Kidney capillary endothelial cell (primary cell): ENCODE results near the gene ITIH4.

ENCODE experiments used
- DNase-seq: peaks from one replicate; pipeline ENCODE4 v3.0.0-alpha.2; 2018; ENCODE audit warnings: low spot score

The ITIH4 gene

DNA sequence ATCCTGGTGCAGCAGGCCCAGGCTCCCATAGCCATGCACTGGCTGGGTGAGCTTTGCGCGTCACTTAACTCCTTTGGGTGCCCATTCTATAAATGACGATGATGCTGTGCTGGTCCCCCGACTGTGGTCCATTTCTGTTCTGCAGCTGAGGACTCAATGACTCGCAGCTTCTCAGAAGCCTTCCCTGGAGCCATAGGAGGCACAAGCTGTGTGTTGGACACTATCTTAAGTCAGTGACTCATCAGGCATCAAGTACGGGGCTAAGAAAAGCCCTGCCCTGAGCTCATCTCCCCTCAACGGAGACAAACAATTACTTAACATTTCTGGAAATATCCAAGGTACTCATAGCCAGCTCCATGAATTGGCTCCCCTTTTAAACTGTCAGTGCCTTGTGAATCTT, 18.1 kb upstream of the ITIH4 start:
- DNase-seq, result peak; percentile 38

DNA sequence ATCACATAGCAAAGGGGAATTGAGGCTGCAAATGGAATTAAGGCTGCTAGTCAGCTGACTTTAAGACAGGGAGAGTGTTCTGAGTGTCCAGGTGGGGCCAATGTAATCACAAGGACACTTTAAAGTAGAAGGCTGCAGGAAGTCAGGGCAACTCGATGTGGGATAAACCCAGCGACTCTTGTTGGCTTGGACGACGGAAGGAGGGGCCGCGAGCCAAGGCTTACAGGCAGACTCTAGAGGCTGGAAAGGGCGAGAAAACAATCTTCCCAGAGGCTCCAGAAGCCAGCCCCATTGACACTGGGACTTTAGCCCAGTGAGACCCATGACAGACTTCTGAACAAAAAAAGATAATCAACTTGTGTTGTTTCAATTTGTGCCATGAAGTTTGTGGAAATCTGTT, 17.3 kb upstream of the ITIH4 start:
- DNase-seq, result no peak

- no peak for DNase-seq
Measured at GRCh38 chr3:52847241-52847640, 16.8 kb upstream of the ITIH4 start.

- DNase-seq, result no peak
Measured at GRCh38 chr3:52846432-52846965, 16.0 kb upstream of the ITIH4 start.

DNA sequence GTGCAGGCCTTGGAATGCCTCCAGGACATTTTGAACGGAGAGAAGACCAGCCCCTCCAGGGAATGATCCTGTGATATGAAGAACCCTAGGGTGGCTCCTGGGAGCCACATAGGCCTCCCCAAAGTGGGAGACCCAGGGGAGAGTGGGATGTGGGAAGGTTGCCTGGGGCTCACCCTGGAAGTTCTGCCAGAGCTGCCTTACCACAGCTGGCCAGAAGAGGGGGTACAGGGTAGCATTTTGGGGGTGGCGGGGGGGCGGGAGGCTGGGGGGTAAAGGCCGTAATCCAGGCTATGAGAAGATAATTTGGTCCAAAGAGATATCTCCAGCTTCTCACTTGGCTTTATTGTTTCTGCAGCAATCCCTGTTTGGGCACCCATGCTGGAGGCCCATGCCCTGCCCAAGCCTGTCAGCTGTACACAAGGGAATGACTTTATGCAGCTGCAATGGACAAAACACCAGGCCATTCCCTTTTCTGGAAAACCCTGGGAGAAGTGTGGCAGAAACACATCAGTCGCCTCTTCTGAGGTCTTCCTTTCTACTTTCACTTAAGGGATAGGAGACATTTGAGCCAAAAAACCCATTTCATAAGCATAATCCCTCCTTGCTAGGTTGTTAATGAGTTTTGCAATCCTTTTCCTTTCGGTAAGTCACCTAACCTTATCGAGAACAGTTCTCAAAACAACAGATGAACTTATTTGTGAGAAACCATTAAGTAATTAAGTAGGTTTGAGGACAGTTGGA, 15.4 kb upstream of the ITIH4 start:
- DNase-seq, result peak; percentile 14

- DNase-seq, result no peak
Measured at GRCh38 chr3:52845157-52845556, 14.7 kb upstream of the ITIH4 start.

DNA sequence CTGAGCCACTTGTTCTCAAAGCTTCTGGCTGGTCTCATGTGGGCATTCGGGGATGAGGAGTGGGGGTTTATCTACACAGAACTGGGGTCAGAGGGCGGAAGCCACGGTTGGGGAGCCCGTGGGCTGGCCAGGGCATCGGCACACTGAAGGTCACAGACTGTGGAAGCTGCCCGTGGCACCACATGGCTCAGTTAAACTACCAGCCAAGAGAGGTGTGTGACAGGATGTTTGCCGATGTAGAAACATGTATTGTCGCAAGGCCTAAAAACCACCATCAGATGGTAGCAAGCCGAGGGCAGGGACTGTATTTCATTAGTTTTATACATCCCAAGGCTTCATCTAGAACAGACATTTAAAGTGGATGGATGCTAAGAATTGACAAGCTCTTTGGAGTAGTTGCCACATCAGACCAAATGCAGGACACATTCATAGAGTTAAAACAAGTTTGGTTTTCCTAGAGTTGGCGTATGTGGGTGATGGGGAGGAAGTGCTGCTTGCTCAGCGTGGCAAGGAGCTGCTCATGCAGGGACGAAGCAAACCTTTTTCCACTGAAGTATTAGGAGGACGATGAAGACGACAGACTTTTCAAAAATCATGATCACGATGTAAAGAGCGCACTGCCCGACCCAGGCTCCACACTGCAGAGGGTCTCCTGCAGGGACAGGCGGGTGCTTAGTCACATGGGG, 14.0 kb upstream of the ITIH4 start:
- DNase-seq, result no peak

- no peak for DNase-seq
Measured at GRCh38 chr3:52843881-52844280, 13.4 kb upstream of the ITIH4 start.

GRCh38 chr3:52843108-52843865, 12.8 kb upstream of the ITIH4 start:
- no peak for DNase-seq

DNA sequence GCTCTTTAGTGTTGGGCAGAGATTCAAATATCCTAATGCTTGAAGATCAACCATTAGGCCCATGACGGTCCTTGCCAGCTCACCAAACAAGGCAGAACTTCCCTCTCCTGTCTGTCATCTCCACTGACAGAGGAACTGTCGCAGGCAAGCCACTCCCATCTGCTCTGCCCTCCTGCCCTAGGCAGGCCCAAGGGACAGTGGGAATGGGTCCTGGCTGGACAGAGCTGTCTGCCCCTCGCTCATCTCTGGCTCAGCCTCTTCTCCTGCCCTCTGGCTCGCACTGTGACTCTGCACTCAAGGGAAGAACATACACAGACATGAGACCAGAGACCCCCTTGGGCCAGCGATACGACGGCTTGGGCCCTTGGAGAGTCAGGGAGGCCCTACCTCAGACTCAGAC, 12.0 kb upstream of the ITIH4 start:
- no peak for DNase-seq

DNA sequence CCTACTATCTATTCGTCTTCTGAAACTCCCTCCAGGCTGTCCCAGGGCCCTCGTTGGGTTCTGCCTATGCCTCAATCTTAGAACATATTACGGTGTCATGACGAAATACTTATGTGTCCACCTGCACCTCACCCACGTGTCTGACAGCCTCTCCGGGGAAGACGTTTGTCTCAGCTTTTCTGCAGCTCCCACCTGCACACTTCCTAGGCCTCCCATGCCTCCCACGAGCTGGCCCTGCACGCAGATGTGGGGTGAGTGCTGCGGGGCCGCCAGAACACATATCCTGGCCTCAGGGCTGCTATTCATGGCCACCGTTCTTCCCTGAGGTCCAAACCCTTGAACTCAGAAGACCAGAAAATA, 11.5 kb upstream of the ITIH4 start:
- DNase-seq, result no peak

DNA sequence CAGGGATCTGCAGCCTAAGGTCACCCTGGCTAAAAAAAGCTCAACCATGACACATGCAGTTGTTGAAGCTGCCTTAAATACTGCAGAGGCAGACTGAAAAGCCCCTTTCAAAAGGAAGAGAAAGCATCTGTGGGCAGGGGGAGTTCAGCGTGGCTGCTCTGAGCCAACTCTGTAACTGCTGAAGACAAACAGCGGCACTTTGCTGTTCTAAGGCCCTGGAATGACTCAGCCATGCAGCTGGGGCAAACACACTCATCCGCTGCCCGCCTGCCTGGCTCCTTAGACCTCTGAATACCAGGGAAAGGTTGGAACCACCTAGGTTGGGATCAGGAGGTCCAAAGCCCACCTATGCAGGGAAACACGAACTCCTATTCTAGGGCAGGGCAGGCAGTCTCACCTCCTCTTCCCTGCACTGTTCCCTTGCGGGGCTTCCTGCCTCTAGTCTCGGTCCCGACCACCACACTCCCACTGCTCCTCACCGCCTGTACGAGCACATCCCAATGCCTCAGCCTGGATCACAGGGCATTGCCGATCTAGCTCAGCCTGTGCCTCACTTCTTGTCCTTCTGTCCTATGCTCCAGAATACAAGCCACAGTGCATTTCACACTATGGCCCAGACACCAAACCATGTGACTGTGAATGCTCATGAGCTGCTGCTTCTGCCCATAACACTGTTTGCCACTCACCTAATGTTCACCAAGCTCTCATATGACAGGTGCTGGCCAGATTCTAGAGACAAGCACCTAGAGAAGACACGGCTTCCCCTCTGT, 10.9 kb upstream of the ITIH4 start:
- no peak for DNase-seq

DNA sequence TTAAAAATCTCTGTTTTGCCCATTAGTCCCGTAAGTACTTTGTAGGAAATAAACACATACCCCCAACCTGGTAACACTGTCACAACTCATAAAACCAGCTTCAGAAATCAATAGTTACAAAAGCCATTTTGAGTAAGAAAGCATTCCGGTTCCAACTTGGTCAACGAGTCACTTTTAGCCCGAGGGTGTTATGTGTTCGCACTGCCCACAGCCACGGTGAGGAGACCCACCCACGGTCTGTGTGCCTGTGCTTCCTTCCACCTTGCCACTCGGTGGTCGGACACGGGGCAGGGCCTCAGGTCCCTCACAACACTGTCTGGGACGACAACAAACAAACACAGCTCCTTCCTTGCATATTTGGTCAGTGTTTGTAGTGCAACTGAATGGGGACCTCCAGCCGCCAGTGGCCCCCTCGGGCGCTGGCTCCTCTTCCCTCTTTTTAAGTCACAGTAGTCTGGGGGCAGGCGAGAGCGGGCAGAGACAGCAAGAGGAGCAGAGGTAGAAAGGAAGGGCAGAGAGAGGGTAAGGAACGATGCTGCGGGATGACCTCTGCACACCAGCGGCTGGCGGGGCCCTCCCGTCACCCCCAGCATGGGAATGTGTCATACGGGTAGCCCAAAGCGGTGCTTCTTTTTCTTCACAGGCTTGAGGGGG, 9.5 kb upstream of the ITIH4 start:
- DNase-seq, result no peak

DNA sequence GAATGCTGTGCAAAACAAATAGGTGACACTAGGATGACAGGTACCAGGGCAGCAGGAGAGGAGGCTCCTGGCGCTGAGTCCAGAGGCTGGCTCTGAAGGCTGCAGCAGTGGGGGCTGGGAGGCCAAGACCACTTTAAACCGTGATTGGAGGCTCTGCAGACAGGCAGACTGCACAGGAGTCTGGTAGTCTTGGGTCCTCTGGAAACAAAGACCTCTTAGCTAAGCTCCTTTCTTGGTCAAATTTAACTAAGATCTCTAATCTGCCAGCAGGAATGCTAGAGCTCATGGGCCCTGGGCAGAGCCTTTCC, 8.8 kb upstream of the ITIH4 start:
- DNase-seq, result no peak

DNA sequence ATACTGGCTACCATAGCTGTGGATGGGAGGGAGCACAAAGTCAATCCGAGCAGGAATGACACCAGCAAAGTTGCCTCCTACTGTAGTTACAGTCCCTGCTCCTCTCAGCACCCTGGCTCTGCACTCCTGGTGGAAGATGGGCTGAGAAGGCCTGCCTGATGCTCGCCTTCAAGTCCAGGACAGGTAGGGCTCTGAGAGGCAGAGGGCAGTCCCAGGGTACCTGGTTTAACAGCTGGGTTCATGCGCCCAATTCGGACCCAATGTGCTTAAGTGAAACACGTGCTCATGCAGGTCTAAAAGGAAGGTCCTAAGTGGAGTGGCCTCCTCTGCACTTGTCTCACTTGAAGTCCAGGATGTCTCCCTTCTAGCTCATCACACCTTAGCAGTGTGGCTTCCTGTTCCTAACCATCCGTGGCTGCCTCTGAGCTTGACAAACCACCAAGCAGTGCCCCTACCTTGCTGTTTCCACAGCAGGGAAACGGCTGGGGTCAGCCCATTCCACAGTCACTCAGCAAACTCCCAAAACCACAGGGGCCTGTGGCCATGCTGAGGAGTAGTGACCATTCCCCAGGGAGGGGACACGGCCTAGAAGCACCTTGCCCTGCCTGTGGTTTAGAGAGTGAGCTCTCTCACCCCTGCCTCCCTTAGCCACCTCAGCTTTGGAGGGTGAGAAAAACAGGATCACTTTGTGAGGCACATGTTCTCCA, 8.2 kb upstream of the ITIH4 start:
- no peak for DNase-seq

- DNase-seq, result no peak
Measured at GRCh38 chr3:52836986-52837385, 6.5 kb upstream of the ITIH4 start.

DNA sequence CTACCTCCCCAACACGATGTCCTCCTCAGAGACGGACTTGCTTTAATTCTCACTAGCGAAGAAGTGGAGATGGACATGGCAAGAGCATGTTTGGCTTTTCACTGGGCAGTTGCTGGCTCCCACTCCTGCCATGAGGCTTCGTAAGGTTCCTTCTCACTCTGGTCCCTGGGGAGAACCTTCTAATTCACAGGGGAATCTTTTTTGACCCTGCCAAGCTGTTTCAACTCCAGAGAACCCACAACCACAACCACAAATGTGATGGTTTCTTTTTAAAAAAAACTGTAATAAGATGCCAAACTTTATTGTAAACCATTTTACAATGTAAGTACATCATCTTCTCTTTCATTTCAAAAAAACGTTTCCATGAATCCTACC, 6.0 kb upstream of the ITIH4 start:
- no peak for DNase-seq

- no peak for DNase-seq
Measured at GRCh38 chr3:52835766-52836470, 5.4 kb upstream of the ITIH4 start.

- DNase-seq, result no peak
Measured at GRCh38 chr3:52834871-52835501, 4.5 kb upstream of the ITIH4 start, which contains the start of gene MUSTN1. Gene MUSTN1 (minus strand): TSS chr3:52835019. CDS start chr3:52834948, 71 bp downstream.

- DNase-seq, result no peak
Measured at GRCh38 chr3:52833202-52833601, 2.7 kb upstream of the ITIH4 start.
